ENCODE data around the gene LMLN.

DNA sequence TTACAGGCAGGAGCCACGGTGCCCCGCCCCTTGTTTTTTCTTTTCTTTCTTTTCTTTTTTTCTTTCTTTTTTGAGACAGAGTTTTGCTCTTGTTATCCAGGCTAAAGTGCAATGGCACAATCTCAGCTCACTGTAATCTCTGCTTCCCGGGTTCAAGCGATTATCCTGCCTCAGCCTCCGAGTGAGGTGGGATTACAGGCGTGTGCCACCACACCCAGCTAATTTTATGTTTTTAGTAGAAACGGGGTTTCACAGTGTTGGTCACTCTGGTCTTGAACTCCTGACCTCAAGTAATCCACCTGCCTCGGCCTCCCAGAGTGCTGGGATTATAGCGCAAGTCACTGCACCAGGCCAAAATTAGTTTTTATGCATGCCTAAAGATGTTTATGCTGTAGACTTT is 7.6 kb upstream of the LMLN start:
- TF ChIP-seq, protein P1, sequence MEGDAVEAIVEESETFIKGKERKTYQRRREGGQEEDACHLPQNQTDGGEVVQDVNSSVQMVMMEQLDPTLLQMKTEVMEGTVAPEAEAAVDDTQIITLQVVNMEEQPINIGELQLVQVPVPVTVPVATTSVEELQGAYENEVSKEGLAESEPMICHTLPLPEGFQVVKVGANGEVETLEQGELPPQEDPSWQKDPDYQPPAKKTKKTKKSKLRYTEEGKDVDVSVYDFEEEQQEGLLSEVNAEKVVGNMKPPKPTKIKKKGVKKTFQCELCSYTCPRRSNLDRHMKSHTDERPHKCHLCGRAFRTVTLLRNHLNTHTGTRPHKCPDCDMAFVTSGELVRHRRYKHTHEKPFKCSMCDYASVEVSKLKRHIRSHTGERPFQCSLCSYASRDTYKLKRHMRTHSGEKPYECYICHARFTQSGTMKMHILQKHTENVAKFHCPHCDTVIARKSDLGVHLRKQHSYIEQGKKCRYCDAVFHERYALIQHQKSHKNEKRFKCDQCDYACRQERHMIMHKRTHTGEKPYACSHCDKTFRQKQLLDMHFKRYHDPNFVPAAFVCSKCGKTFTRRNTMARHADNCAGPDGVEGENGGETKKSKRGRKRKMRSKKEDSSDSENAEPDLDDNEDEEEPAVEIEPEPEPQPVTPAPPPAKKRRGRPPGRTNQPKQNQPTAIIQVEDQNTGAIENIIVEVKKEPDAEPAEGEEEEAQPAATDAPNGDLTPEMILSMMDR (conservative IDR thresholded peaks at IDR 0.05; ENCODE audit: low read length): no peak
- no peak for TF ChIP-seq EZH2phosphoT487 (IDR thresholded peaks at IDR 0.05; ENCODE audit: borderline replicate concordance)
